Transverse colon (tissue), 4 donors: ENCODE data around the gene POU3F1.

Experiments
- CTCF ChIP-seq, 5 experiments: fragments of 200-600 bp in 3 of 5; fragments of 450-650 bp in 2 of 5; sonication (generic) in 3 of 5; IDR thresholded peaks; 1 replicate in 2 of 5; 2 replicates in 3 of 5; pipeline ENCODE4 v1.5.1; 2016 to 2017; ENCODE audit warnings: antibody characterized with exemption in 5 of 5, inconsistent platforms in 3 of 5, mild to moderate bottlenecking in 2 of 5, moderate library complexity in 1 of 5
- POLR2AphosphoS5 ChIP-seq, 3 donors: sonication (generic); formaldehyde crosslinking; IDR thresholded peaks; one replicate each; pipeline ENCODE4 v1.6.1; 2016; ENCODE audit warnings: antibody characterized with exemption in 3 of 3

- TF ChIP-seq CTCF (IDR thresholded peaks at IDR 0.05) (no peak), POLR2AphosphoS5 (IDR thresholded peaks at IDR 0.05) (no peak)
Observed at GRCh38 chr1:38038861-38039260, 7.7 kb downstream of the POU3F1 start.
